GM23338 (cell line): ENCODE measurements around the gene GDF11.

ENCODE experiments used
- CREB1 ChIP-seq: fragments of 250-450 bp; sonication (Bioruptor Pico); IDR thresholded peaks from 2 replicates; pipeline ENCODE4 v1.5.0; 2020; ENCODE audit warnings: low read depth, mild to moderate bottlenecking, moderate library complexity
- CTCF ChIP-seq, 2 experiments: fragments of 200-600 bp in 1 of 2; sonication (generic) in 1 of 2; conservative IDR thresholded peaks; 2 replicates each; pipeline versions ENCODE4 v1.5.1 to v1.6.1; 2016 to 2017; ENCODE audit warnings: antibody characterized with exemption in 2 of 2, low read depth in 2 of 2, mild to moderate bottlenecking in 2 of 2, moderate library complexity in 1 of 2
- ETS1 ChIP-seq: IDR thresholded peaks from 2 replicates; pipeline ENCODE4 v1.6.1; 2016; ENCODE audit warnings: antibody characterized with exemption
- EZH2 ChIP-seq: fragments of 200-600 bp; sonication (generic); IDR thresholded peaks from one replicate; pipeline ENCODE4 v1.8.0; 2017; ENCODE audit warnings: antibody characterized with exemption, mild to moderate bottlenecking, low read depth; ENCODE audit not compliant: unreplicated experiment
- EZH2phosphoT487 ChIP-seq: fragments of 200-600 bp; sonication (generic); IDR thresholded peaks from one replicate; pipeline ENCODE4 v1.8.1; 2018; ENCODE audit warnings: antibody characterized with exemption; ENCODE audit not compliant: unreplicated experiment
- NANOG ChIP-seq: IDR thresholded peaks from 2 replicates; pipeline ENCODE4 v1.6.1; 2016; ENCODE audit warnings: antibody characterized with exemption, borderline replicate concordance
- POLR2AphosphoS5 ChIP-seq: IDR thresholded peaks from 2 replicates; pipeline ENCODE4 v1.6.1; 2016; ENCODE audit warnings: antibody characterized with exemption, low read depth
- REST ChIP-seq: IDR thresholded peaks from one replicate; pipeline ENCODE4 v1.6.1; 2018; ENCODE audit warnings: antibody characterized with exemption; ENCODE audit not compliant: unreplicated experiment

GRCh38 chr12:55777856-55778255, 34.9 kb downstream of the GDF11 start:
- TF ChIP-seq CTCF (conservative IDR thresholded peaks at IDR 0.05; ENCODE audit: low read depth in 2 of 2) (no peak), CREB1 (CRISPR knock-in tag) (no peak), NANOG (no peak), EZH2 (no peak), EZH2phosphoT487 (no peak), ETS1 (no peak), REST (no peak), POLR2AphosphoS5 (no peak)
